GM12892 (cell line): Measurements from ENCODE around the gene POPDC2.

ENCODE experiments used
- DNase-seq: peaks from one replicate; pipeline ENCODE4 v3.0.0; 2011; ENCODE audit not compliant: insufficient read length
- FAIRE-seq: peaks from 2 replicates; lab custom pipeline; 2011; peaks lifted over from hg19 to GRCh38; lab: Jason Lieb, UNC
- POLR2A ChIP-seq: IDR thresholded peaks from 2 replicates; pipeline ENCODE4 v1.6.1; 2011; ENCODE audit warnings: low read depth, low read length, control low read depth
- POLR2AphosphoS5 ChIP-seq: IDR thresholded peaks from 2 replicates; pipeline ENCODE4 v1.6.1; 2011; ENCODE audit warnings: low read depth, low read length, control low read depth
- TAF1 ChIP-seq: IDR thresholded peaks from 2 replicates; pipeline ENCODE4 v1.6.1; 2011; ENCODE audit warnings: low read depth, mild to moderate bottlenecking, control low read depth, low read length, borderline replicate concordance

Gene POPDC2

DNA sequence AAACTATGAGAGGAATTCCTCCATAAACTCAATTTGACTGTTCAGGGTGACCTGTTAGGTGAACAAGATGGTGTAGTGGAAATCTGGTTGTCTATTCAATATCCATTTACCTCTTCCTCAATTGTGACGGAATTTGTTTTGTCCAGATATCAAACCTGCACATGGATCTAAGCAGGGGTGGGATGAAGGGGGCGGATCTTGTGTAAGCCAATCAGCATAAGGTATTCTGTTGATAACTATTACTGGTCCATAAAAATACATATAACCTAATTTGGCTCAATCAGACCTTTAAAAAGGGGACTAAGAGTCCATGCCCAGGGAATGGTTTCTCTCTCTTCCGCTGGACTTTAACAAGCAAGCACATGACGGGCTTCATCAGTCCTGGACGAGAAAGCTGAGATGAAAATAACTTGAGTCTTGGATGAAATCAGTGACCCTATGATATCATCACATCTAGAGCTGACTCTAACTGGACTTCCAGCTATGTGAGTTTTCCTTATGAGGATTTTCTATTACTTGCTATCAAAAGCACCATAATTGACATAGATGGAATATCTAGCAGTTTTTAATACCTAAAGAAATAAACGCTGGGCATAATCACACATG is 5.7 kb upstream of the POPDC2 start:
- FAIRE-seq = no peak
- no peak for DNase-seq
- no peak for TF ChIP-seq POLR2AphosphoS5
- TF ChIP-seq POLR2A = no peak
- no peak for TF ChIP-seq TAF1

DNA sequence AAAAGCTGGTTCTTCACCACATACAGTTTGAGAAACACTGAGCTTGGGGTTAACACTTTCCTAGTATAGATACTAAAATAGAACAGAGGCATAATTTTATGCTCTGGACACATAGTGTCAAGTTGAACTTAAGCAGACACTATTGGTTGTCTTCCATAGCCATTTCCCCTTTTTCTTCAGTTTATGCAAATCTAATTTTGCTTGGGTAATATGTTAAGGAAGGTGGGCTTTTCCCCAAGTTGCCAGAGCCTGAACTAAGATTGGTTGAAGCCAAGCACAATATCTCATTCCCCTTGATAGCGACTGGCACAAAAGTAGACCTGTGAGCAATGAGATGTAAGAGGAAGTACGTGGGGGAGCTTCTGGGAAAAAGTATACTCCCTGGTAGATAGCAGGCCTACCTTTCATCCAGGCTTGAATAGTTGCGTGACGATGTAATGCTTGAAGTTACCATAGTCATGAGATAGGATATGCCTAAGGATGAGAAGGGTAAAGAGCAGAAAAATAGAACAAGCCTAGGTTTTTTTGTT is 4.5 kb upstream of the POPDC2 start:
- FAIRE-seq = peak; percentile 74

GRCh38 chr3:119664370-119664769 is 4.0 kb upstream of the POPDC2 start:
- TF ChIP-seq POLR2A = no peak
- TF ChIP-seq TAF1 = no peak
- TF ChIP-seq POLR2AphosphoS5 = no peak
- FAIRE-seq (no peak), DNase-seq (no peak)

More for the DNA sequence above, 4.5 kb upstream of the POPDC2 start:
- no peak for TF ChIP-seq TAF1
- TF ChIP-seq POLR2A = no peak
- no peak for TF ChIP-seq POLR2AphosphoS5
- no peak for DNase-seq

GRCh38 chr3:119663885-119664284 is 3.5 kb upstream of the POPDC2 start:
- DNase-seq (no peak), FAIRE-seq (no peak)
- TF ChIP-seq POLR2AphosphoS5 (no peak), TAF1 (no peak), POLR2A (no peak)

GRCh38 chr3:119662604-119663373 is 2.4 kb upstream of the POPDC2 start:
- no peak for TF ChIP-seq TAF1
- TF ChIP-seq POLR2AphosphoS5 = no peak
- no peak for TF ChIP-seq POLR2A
- no peak for DNase-seq
- no peak for FAIRE-seq

GRCh38 chr3:119659606-119660291 is 640 bp downstream of the POPDC2 start:
- no peak for DNase-seq
- no peak for TF ChIP-seq POLR2AphosphoS5
- no peak for TF ChIP-seq POLR2A
- no peak for TF ChIP-seq TAF1
- no peak for FAIRE-seq

GRCh38 chr3:119658994-119659393 is 1.4 kb downstream of the POPDC2 start:
- DNase-seq (no peak), FAIRE-seq (peak; percentile 53)
- TF ChIP-seq POLR2A (no peak), POLR2AphosphoS5 (no peak), TAF1 (no peak)

- DNase-seq (no peak), FAIRE-seq (no peak)
- TF ChIP-seq POLR2A (no peak), POLR2AphosphoS5 (no peak)
Observed at GRCh38 chr3:119657887-119658702, 2.3 kb downstream of the POPDC2 start.

DNA sequence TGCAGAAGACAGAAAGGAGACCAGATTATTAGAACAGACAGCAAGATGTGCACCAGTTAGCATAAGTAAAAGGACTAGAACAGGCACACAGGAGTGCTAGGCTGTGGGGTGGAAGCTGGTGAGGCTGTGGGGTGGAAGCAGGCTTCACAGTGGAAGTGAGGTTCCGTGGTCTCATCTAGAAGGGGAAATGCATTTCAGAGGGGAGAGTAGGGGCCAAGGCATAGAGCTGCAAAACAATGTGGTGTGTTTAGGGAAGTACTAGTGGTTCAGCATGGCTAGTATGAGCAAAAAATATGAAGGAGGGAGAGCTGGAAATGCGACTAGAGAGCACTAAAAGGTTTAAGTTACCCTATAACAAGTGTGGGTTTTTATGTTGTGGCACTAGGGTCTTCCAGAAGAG is 6.5 kb downstream of the POPDC2 start:
- no peak for DNase-seq
- no peak for FAIRE-seq
- TF ChIP-seq POLR2AphosphoS5 = no peak
- TF ChIP-seq TAF1 = no peak
- no peak for TF ChIP-seq POLR2A

- no peak for DNase-seq
- no peak for FAIRE-seq
- TF ChIP-seq POLR2A (no peak), POLR2AphosphoS5 (no peak), TAF1 (no peak)
Observed at GRCh38 chr3:119652306-119653033, 7.9 kb downstream of the POPDC2 start.
